Esophagus (tissue), 2 donors: ENCODE measurements around the gene ASZ1. TPM values are rescaled to one million over a fixed set of nuclear protein-coding genes. Genes with fewer than 3 reads are reported as not detected.
"Not testable (repeated sequence)": the region's sequence is repeated elsewhere in the genome, so short reads cannot be mapped to it uniquely, and the experiment has no call there.

ENCODE experiments used
- H3K27ac ChIP-seq, 2 donors: one replicate each; pipeline ENCODE4 v1.5.1; 2013; ENCODE audit warnings: low read depth in 2 of 2, mild to moderate bottlenecking in 2 of 2, inconsistent platforms in 1 of 2, low read length in 1 of 2, moderate library complexity in 1 of 2
- H3K27me3 ChIP-seq, 2 donors: one replicate each; pipeline ENCODE4 v1.6.1; 2013; ENCODE audit warnings: low read length in 2 of 2, control low read depth in 1 of 2, mild to moderate bottlenecking in 1 of 2; ENCODE audit not compliant: insufficient read depth in 2 of 2, control insufficient read depth in 1 of 2
- H3K36me3 ChIP-seq, 2 donors: one replicate each; pipeline ENCODE4 v1.6.1; 2013; ENCODE audit warnings: low read length in 1 of 2; ENCODE audit not compliant: control insufficient read depth in 2 of 2, insufficient read depth in 2 of 2
- H3K4me1 ChIP-seq, 2 donors: one replicate each; pipeline ENCODE4 v1.6.1; 2013; ENCODE audit warnings: low read length in 1 of 2; ENCODE audit not compliant: control insufficient read depth in 2 of 2, insufficient read depth in 2 of 2
- H3K4me3 ChIP-seq, 2 donors: one replicate each; pipeline ENCODE4 v1.5.1; 2013; ENCODE audit warnings: low read length in 2 of 2, mild to moderate bottlenecking in 2 of 2, low read depth in 1 of 2, moderate library complexity in 1 of 2
- H3K9me3 ChIP-seq, 2 donors: one replicate each; pipeline ENCODE4 v1.6.1; 2013; ENCODE audit warnings: mild to moderate bottlenecking in 2 of 2, low read depth in 1 of 2, low read length in 1 of 2, moderate library complexity in 1 of 2; ENCODE audit not compliant: control insufficient read depth in 2 of 2, insufficient read depth in 1 of 2
- WGBS, 2 donors: extraction: QIAGEN DNeasy Blood & Tissue Kit; methylation state at CpG; one replicate each; pipeline ENCODE4 v1.1.7; 2013; 5-methylcytosine and 5-hydroxymethylcytosine counted together
- polyA plus RNA-seq, 2 donors: library from polyadenylated mRNA; stranded (reverse); fragments of 200-250 nt; gene quantifications; one replicate each; pipeline ENCODE4 v1.2.3, GENCODE V29; 2013
- donor health status: healthy with polysubstance abuse.
- donor health status: Bipolar disorder and iron deficiency.

The ASZ1 gene
- polyA plus RNA-seq, 2 donors, result not detected

- H3K27ac ChIP-seq, result no peak overlapping the region
- H3K36me3 ChIP-seq, result no peaks in the 10 kb centered on the region
- 56 to 74% methylated on average over 4 of the region's 4 CpGs for WGBS, 2 donors
- no peaks in the 10 kb centered on the region for H3K4me1 ChIP-seq
- no peaks in the 10 kb centered on the region for H3K9me3 ChIP-seq
- H3K4me3 ChIP-seq, result no peak overlapping the region
- H3K27me3 ChIP-seq, result no peaks in the 10 kb centered on the region
These were observed 19.0 kb upstream of the ASZ1 start for GRCh38 chr7:117446220-117446815.

GRCh38 chr7:117445206-117445605, 17.9 kb upstream of the ASZ1 start:
- H3K27me3 ChIP-seq, result no peaks in the 10 kb centered on the region
- H3K9me3 ChIP-seq, result no peaks in the 10 kb centered on the region
- WGBS, 2 donors, result 75 to 86% methylated on average over 1 of the region's 1 CpG

GRCh38 chr7:117444646-117445045, 17.4 kb upstream of the ASZ1 start:
- Histone ChIP-seq H3K4me1 (no peaks in the 10 kb centered on the region), H3K4me3 (no peak overlapping the region), H3K27ac (no peak overlapping the region), H3K9me3 (no peaks in the 10 kb centered on the region), H3K36me3 (no peaks in the 10 kb centered on the region), H3K27me3 (no peaks in the 10 kb centered on the region)
- WGBS, 2 donors, result 58 to 80% methylated on average over 1 of the region's 1 CpG

More at GRCh38 chr7:117445206-117445605, 17.9 kb upstream of the ASZ1 start:
- H3K4me3 ChIP-seq, result no peak overlapping the region
- H3K4me1 ChIP-seq, result no peaks in the 10 kb centered on the region
- H3K27ac ChIP-seq, result no peak overlapping the region
- H3K36me3 ChIP-seq, result no peaks in the 10 kb centered on the region

DNA sequence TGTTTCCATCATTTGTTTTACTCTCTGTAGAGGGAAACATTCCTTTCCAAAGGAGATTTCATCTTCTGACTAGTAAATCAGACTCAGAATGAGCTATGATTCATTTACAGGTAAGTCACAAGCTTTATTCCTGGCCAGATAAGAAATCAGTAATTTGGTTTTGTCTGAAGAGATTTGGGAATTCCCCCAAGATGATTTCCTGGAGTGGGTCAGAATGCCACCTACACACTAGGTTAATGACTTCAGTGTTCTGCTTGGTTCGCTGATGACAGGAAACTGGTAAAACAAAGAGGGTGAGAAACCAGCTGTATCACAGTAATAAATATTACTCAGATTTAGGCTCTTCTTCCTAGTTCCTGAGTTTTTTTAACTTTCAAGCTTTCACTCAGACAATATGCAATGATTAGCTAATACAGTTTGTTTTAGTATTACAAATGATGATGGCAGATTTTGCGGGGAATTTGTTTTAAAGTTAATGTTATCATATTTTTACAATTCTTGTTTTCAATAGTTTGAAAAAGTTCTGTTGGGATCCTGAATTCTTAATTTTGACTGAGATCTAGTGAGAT, 8.3 kb upstream of the ASZ1 start:
- Histone ChIP-seq H3K9me3 (no peaks in the 10 kb centered on the region), H3K27ac (no peak overlapping the region), H3K4me3 (no peak overlapping the region), H3K27me3 (no peaks in the 10 kb centered on the region), H3K36me3 (no peaks in the 10 kb centered on the region), H3K4me1 (no peaks in the 10 kb centered on the region)
- WGBS, 2 donors, result 41 to 43% methylated on average over 2 of the region's 2 CpGs

GRCh38 chr7:117424090-117424829, 3.0 kb downstream of the ASZ1 start:
- peaks cover 0 to 5% of the 10 kb centered on the region in 2 donors for H3K9me3 ChIP-seq
- no peak overlapping the region for H3K27ac ChIP-seq
- no peak overlapping the region for H3K4me3 ChIP-seq
- H3K27me3 ChIP-seq, result no peaks in the 10 kb centered on the region
- 65 to 66% methylated on average over 3 of the region's 3 CpGs for WGBS, 2 donors
- H3K4me1 ChIP-seq, result no peaks in the 10 kb centered on the region
- H3K36me3 ChIP-seq, result no peaks in the 10 kb centered on the region

DNA sequence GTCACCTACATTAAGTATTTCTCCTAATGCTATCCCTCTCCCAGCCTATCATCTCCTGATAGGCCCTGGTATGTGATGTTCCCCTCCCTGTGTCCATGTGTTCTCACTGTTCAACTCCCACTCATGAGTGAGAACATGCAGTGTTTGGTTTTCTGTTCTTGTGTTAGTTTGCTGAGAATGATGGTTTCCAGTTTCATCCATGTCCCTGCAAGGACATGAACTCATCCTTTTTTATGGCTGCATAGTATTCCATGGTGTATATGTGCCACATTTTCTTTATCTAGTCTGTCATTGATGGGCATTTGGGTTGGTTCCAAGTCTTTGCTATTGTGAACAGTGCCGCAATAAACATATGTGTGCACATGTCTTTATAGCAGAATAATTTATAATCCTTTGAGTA, 12.7 kb downstream of the ASZ1 start:
- H3K4me1 ChIP-seq, H3K36me3 ChIP-seq: not testable (repeated sequence)
- 92 to 100% methylated on average over 1 of the region's 1 CpG for WGBS, 2 donors

GRCh38 chr7:117412946-117413559, 14.2 kb downstream of the ASZ1 start:
- Histone ChIP-seq H3K27ac (no peak overlapping the region), H3K4me3 (no peak overlapping the region), H3K36me3 (no peaks in the 10 kb centered on the region), H3K27me3 (no peaks in the 10 kb centered on the region), H3K4me1 (no peaks in the 10 kb centered on the region), H3K9me3 (no peaks in the 10 kb centered on the region)
- 67 to 73% methylated on average over 3 of the region's 3 CpGs for WGBS, 2 donors

More for the DNA sequence above, 12.7 kb downstream of the ASZ1 start:
- not testable (repeated sequence) for H3K27me3 ChIP-seq, H3K27ac ChIP-seq, H3K9me3 ChIP-seq, H3K4me3 ChIP-seq

DNA sequence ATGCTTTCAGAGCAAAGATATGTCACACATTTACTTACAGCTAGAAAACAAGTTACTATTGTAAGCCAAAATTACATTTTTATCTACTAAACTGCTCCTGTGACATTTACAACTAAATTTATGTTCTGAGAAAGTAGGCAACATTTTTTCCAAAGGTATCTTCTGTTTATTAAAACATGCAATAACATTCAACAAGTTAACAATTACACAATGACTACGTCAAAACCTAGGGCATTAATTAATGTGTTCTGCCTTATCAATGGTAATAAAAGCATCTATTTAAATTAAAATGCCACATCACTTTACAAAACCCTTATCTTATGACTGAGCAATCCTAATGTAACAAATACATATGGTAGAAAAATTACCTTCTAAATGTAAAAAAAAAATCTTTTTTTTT, 14.9 kb downstream of the ASZ1 start:
- Histone ChIP-seq H3K36me3 (no peaks in the 10 kb centered on the region), H3K4me3 (no peak overlapping the region), H3K4me1 (no peaks in the 10 kb centered on the region), H3K27me3 (no peaks in the 10 kb centered on the region), H3K9me3 (no peaks in the 10 kb centered on the region), H3K27ac (no peak overlapping the region)
- WGBS, 2 donors, result 60 to 63% methylated on average over 1 of the region's 1 CpG

DNA sequence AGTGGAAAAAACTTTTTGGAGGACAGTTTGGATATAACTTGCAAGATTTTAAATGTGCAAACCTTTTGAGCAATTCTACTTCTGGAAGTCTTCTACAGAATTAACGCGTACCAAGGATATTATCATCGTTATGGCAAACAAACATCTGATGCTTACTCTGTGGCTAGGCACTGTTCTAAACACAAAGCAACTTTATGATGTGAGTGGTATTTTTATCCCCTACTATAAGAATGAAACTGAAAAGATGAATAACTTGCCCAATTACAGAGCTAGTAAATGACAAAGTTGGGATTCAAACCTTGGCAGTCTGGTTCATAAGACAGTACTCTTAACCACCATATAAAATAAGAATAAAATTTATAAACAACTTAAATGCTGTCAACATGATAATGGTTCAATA, 15.8 kb downstream of the ASZ1 start:
- H3K4me1 ChIP-seq, result no peaks in the 10 kb centered on the region
- H3K27me3 ChIP-seq, result no peaks in the 10 kb centered on the region
- H3K9me3 ChIP-seq, result no peaks in the 10 kb centered on the region
- H3K27ac ChIP-seq, result no peak overlapping the region
- whole genome bisulfite sequencing, 2 donors, result 87 to 90% methylated on average over 3 of the region's 3 CpGs
- no peaks in the 10 kb centered on the region for H3K36me3 ChIP-seq
- H3K4me3 ChIP-seq, result no peak overlapping the region
